Kidney glomerular epithelial cell (primary cell): Measurements from ENCODE around the gene CDK8.

Source experiments
- DNase-seq: peaks from one replicate; lab custom pipeline; 2025; lab: John Stamatoyannopoulos, UW

The CDK8 gene

GRCh38 chr13:26446751-26447150 is 192.8 kb downstream of the CDK8 start:
- DNase-seq = no peak

- no peak for DNase-seq
Measured at GRCh38 chr13:26448032-26448431, 194.1 kb downstream of the CDK8 start.

DNA sequence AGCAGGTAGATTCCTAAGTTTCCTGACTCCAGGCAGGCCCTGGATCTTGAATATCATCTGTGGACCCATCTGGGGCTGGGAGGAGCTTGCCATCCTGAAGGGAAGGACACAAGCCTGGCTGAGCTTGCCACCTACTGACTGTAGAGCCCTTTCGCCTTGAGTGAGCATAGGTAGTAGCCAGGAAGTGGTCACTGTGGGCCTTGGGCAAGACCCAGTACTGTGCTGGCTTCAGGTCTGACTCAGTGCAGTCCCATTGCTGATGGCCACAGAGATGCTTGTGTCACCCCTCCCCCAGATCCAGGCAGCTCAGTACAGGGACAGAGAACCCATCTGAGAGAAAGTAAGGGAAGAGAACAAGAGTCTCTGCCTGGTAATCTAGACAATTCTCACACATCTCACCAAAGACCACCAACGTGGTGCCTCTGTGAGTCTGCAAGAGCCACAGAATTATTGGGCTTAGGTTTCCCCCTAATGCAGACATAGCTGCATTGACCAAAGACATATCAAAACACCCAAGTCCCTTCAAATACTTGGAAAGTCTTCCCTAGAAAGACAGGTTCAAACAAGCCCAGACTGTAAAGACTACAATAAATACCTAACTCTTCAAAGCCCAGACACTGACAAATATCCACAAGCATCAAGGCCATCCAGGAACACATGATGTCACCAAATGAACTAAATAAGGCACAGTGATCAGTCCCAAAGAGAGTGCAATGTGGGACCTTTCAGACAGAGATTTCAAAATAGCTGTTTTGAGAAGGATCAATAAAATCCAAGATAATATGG is 195.3 kb downstream of the CDK8 start:
- no peak for DNase-seq
